NCI-H748 treated with DMSO at 0.1 percent for 48 hours (cell line): ENCODE data around the gene NUF2.
"Not testable (repeated sequence)": the region's sequence is repeated elsewhere in the genome, so short reads cannot be mapped to it uniquely, and the experiment has no call there.

Source experiments
- DNase-seq: peaks from one replicate; lab custom pipeline; 2025; lab: John Stamatoyannopoulos, UW

The NUF2 gene

GRCh38 chr1:163321311-163322305, at the start of gene NUF2:
TSS of gene NUF2 (plus strand) at chr1:163321954. CDS start at chr1:163326052, 4,098 bp downstream.
- DNase-seq, result peak; percentile 96

GRCh38 chr1:163273766-163274441, 47.9 kb upstream of the NUF2 start:
- DNase-seq, result no peak

- no peak for DNase-seq
Measured at GRCh38 chr1:163275222-163275621, 46.5 kb upstream of the NUF2 start.

- DNase-seq, result no peak
Measured at GRCh38 chr1:163278602-163279001, 43.2 kb upstream of the NUF2 start.

GRCh38 chr1:163284867-163285266, 36.9 kb upstream of the NUF2 start:
- DNase-seq, result not testable (repeated sequence)

GRCh38 chr1:163290025-163290640, 31.6 kb upstream of the NUF2 start:
- peak; percentile 93 for DNase-seq

- no peak for DNase-seq
Measured at GRCh38 chr1:163291461-163291860, 30.3 kb upstream of the NUF2 start.

- not testable (repeated sequence) for DNase-seq
Measured at GRCh38 chr1:163292153-163292552, 29.6 kb upstream of the NUF2 start.

- DNase-seq, result not testable (repeated sequence)
Measured at GRCh38 chr1:163293497-163293896, 28.3 kb upstream of the NUF2 start.

- DNase-seq, result no peak
Measured at GRCh38 chr1:163295949-163296348, 25.8 kb upstream of the NUF2 start.

- no peak for DNase-seq
Measured at GRCh38 chr1:163296504-163297263, 25.1 kb upstream of the NUF2 start.

GRCh38 chr1:163298365-163298764, 23.4 kb upstream of the NUF2 start:
- no peak for DNase-seq

GRCh38 chr1:163300568-163300967, 21.2 kb upstream of the NUF2 start:
- DNase-seq, result no peak

- no peak for DNase-seq
Measured at GRCh38 chr1:163303561-163303960, 18.2 kb upstream of the NUF2 start.

- no peak for DNase-seq
Measured at GRCh38 chr1:163305441-163305840, 16.3 kb upstream of the NUF2 start.

GRCh38 chr1:163307479-163308171, 14.1 kb upstream of the NUF2 start:
- DNase-seq, result no peak

- no peak for DNase-seq
Measured at GRCh38 chr1:163308811-163309210, 12.9 kb upstream of the NUF2 start.

- DNase-seq, result peak; percentile 56
Measured at GRCh38 chr1:163315773-163316374, 5.9 kb upstream of the NUF2 start.

GRCh38 chr1:163320891-163321290, 863 bp upstream of the NUF2 start:
- no peak for DNase-seq

GRCh38 chr1:163323339-163323738, 1.6 kb downstream of the NUF2 start:
- not testable (repeated sequence) for DNase-seq

- DNase-seq, result no peak
Measured at GRCh38 chr1:163331116-163331515, 9.4 kb downstream of the NUF2 start.
